ENCODE data around the gene KCNK13.
"Not testable (repeated sequence)": the region's sequence is repeated elsewhere in the genome, so short reads cannot be mapped to it uniquely, and the experiment has no call there.

KCNK13 gene

GRCh38 chr14:90061685-90062126 lies at the start of gene KCNK13:
KCNK13 (plus strand) TSS chr14:90061994; CDS start chr14:90062206, 212 bp downstream.
- DNase-seq, result no peak

DNA sequence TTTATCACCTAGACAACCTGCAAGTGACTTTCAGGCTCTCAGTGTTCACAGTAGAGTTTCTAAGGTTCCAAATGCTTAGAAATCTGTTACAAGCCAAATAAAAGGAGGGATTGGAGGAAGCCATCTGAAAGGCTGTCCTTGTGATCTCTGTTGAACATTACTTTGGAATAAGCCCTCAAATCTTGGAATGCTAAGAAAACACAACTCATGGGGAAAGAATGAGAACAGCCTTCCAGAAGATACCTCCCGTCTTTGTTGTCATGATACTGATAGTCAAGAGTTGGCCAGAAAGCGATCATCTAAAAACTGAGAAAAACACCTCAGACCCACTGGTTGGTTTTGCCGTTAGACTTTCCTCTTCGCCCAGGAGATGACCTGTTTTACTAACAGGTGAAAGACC lies 44.4 kb upstream of the KCNK13 start:
- no peak for DNase-seq

DNA sequence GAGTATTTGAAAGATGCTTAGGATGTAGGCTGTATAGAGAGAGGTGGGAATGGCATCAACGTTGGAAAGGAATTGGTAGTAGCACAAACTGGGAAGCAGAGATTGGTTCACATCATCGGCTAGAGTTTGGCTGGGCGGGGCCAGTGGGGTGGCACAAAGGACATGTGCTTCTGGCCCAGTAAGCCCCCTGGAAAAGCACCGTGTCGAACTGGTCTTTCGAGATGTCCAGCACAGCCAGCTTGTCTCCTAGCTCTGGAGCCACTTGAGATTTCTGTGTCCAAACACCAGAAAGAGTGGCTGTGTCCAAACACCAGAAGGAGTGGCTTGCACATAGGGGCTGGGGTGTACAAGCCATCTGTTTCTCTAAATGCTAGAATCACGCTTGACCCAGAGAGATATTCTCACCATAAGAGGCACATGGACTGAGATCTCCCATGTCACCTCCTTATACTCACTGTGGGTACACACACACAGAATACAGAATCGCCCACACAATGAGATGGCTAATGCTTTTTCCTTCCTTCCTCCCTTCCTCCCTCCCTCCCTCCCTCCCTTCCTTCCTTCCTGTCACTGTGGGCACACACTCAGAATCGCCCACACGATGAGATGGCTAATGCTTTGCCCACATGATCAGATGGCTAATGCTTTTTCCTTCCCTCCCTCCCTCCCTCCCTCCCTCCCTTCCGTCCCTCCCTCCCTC lies 41.8 kb upstream of the KCNK13 start:
- DNase-seq, result no peak

GRCh38 chr14:90023176-90023896 lies 38.5 kb upstream of the KCNK13 start:
- no peak for DNase-seq

DNA sequence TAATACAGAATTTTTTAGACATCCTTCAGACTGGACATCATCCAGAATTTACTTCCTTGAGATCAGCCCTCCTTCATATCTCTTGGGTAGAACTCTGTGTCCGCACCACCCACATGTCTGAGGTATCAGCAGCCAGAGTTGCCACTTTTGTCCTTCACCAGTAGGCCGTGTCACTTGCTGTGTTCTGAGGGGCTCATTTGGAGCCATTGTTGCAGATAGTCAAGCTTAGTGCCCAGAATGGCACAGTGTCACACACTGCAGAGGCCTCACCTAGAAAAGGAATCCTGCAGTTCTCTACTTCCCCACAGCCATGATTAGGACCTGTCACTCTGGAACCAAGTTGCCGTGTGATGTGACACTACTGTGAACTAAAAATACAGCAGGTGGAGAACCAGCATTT lies 36.9 kb upstream of the KCNK13 start:
- no peak for DNase-seq

DNA sequence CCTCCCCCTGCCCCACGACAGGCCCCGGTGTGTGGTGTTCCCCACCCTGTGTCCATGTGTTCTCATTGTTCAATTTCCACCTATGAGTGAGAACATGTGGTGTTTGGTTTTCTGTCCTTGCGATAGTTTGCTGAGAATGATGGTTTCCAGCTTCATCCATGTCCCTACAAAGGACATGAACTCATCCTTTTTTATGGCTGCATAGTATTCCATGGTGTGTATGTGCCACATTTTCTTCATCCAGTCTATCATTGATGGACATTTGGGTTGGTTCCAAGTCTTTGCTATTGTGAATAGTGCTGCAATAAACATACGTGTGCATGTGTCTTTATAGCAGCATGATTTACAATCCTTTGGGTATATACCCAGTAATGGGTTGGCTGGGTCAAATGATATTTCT lies 35.2 kb upstream of the KCNK13 start:
- DNase-seq, result not testable (repeated sequence)

DNA sequence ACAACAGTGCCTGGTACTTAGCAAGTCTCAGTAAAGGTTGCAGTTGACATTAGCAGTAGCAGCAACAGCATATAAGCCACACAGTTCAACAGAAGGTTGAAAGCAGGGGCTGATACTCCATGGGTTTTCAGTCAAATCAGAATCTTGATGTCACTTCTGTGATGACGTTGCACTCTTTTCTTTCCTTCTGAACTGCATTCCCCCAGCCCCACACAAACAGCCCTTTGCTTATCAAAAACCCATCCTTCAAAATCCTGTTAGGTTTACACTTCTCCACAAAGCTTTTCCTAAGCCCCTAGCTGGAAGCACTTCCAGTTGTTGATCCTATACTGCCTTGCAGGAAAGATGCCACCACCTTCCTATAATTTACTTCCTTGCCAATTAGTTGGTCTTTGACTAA lies 34.0 kb upstream of the KCNK13 start:
- DNase-seq, result no peak

- no peak for DNase-seq
Measured at GRCh38 chr14:90034156-90034555, 27.6 kb upstream of the KCNK13 start.

DNA sequence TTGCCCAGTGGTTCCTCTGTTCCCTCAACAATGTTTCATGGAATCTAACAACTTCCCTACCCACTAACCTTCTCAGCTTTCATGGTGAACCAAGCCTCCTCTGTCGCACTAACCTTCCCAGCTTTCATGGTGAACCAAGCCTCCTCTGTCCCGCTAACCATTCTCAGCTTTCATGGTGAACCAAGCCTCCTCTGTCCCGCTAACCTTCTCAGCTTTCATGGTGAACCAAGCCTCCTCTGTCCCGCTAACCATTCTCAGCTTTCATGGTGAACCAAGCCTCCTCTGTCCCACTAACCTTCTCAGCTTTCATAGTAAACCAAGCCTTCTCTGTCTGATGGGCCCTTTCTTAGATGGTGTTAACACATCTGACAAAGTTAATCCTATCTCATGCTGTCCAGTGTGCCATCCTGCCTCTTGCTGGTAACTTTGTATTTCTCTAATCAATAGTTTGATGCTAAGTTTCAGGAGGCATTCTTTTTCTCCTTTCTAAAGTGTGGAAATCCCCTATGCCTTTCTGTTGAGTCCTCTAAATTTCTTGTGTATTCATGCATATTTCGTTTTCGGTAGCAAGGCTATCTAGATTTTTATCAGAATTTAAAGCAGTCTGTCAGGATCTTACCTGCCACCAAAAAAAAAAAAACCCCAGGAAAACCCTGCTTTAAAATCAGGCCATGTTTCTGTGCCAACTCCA lies 26.8 kb upstream of the KCNK13 start:
- DNase-seq, result no peak

DNA sequence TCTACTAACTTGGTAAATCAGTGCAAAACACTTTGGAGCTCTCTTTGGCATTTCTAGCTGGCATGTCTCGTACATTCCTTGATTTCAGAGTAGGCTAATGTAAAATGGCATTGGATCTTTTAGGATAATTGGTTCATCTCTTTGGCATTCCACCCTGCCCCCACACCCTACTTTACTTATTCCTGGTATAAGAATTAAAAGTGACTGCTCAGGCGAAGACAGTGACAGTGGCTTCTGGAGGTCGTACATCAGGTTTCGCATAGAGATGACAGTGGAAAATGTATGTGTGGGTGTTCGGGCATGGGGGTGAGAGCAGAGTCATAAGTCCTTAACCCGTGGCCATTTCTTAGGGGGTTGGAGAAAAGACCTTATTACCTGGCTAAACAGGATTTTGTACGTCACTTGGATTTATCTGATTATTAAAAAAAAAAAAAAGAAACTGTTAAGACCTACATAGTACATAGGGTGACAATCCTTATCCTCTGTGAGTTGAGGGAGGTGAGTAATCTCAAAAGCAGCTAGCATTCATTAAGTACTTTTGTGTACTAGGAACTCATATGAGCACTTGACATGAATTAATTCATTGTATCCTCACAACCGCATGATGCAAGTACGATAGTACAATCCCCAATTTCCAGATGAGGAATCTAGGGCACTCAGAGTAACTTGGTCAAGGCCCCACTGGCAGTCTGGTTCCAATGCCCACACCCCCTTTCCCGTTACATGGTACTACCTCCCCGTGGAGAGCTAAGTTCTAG lies 22.4 kb upstream of the KCNK13 start:
- DNase-seq, result no peak

DNA sequence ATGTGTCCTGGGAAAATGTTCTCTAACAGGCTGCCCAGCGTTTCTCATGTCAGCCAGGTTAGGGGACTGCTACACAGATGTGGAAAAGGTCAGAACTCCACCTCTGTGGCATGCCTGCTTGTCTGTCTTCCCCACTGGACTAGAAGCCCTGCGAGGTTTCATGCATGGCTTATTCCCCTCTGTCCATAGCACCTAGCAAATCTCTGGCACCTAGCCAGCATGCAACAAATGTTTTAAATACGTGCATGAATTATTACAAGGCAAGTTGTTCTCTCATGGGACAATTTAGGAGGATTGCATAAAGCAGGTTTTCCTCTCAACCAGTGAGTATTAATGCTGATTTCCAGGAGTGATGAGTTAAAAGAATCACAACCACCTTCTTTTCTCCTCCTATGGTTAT lies 21.4 kb upstream of the KCNK13 start:
- no peak for DNase-seq

DNA sequence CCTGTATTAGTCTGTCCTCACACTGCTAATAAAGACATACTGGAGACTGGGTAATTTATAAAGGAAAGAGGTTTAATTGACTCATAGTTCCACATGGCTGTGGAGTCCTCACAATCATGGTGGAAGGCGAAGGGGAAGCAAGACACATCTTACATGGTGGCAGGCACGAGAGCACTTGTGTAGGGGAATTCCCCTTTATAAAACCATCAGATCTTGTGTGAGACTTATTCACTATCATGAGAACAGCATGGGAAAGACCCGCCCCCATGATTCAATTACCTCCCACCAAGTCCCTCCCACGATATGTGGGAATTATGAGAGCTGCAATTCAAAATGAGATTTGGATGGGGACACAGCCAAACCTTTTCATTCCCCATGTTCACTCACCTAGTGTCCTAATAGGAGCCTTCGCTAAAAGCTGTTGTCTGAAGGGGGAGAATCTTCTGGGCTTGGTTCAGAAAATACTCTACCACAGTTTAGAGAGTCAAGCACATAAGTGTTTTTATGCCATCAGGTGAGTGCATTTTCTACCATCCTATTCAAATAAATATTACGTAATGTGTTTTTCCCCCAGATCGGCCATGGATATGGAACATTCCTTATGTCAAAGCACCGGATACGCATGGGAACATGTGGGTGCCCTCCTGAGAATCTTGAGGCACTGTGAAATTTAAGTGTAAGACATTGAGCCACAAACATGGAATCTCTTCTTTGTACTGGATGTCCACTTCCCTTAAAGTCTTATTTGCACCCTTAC lies 19.1 kb upstream of the KCNK13 start:
- DNase-seq, result no peak

DNA sequence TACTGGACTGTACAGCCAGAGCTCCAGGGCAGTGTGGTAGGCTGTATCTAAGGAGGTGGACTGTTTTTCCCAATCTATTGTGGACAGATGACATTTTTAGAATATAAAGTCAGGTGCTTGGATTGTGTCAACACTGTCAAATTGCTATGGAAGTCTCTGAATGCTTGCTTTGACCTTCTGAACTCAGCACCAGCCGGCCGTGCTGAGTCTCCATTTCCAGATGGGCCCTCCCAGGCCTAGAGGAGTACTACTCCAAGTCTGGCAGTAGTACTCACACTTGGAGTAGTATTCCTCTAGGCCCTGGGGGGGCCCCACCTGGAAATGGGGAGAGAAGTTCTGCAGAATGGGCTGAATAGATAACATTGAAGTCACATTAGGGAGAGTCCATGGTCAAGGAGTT lies 16.2 kb upstream of the KCNK13 start:
- no peak for DNase-seq

DNA sequence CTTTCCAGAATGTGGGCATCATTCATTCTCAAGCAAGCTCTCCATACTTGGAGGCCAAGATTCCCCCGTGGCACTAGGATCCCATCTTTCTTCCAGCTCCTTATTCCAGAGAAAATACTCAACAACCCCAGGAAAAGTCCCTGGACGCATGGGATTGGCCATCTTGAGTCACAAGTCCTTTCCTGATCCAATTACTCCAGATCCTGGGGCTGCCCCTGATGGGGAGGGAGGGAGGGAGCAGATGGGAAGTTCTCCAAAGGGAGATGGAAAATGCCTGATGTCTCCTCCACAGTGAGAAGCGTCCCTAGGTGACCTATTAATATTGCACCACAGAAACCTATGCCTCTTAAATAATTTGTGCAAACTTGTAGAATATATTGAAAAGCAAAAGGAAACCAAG lies 12.4 kb upstream of the KCNK13 start:
- DNase-seq, result no peak

GRCh38 chr14:90050271-90050670 lies 11.5 kb upstream of the KCNK13 start:
- DNase-seq, result no peak

DNA sequence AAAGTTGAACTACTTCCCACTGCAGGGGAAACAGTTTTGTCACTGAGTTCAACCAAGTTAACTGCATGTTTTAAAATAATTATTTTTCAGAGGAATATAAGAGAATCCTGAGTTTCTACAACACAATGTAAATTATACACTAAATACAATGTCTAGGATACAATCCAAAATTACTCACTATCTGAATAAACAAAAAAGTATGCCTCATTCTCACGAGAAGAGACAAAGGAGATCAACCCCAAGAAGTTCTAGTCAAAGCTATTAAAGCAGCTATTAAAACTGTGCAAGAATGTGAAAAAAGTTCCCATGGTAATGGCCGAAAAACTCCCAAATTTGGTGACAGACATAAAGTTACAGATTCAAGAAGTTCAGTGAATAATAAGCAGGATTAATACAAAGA lies 8.8 kb upstream of the KCNK13 start:
- no peak for DNase-seq

DNA sequence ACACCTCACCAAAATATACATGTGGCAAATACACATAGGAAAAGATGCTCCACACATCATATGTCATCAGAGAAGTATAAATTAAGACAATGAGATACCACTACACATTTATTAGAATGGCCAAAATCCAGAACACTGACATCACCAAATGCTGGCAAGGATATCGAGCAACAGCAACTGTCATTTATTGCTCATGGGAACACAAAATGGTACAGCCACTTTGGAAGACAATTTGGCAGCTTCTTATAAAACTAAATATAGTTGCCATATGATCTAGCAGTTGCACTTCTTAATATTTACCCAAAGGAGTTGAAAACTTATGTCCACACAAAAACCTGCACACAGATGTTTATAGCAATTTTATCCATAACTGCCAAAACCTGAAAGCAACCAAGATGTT lies 7.0 kb upstream of the KCNK13 start:
- no peak for DNase-seq

- DNase-seq, result no peak
Measured at GRCh38 chr14:90056826-90057225, 5.0 kb upstream of the KCNK13 start.

GRCh38 chr14:90058876-90059458 lies 2.8 kb upstream of the KCNK13 start:
- DNase-seq, result no peak

- no peak for DNase-seq
Measured at GRCh38 chr14:90060312-90060964, 1.4 kb upstream of the KCNK13 start.

DNA sequence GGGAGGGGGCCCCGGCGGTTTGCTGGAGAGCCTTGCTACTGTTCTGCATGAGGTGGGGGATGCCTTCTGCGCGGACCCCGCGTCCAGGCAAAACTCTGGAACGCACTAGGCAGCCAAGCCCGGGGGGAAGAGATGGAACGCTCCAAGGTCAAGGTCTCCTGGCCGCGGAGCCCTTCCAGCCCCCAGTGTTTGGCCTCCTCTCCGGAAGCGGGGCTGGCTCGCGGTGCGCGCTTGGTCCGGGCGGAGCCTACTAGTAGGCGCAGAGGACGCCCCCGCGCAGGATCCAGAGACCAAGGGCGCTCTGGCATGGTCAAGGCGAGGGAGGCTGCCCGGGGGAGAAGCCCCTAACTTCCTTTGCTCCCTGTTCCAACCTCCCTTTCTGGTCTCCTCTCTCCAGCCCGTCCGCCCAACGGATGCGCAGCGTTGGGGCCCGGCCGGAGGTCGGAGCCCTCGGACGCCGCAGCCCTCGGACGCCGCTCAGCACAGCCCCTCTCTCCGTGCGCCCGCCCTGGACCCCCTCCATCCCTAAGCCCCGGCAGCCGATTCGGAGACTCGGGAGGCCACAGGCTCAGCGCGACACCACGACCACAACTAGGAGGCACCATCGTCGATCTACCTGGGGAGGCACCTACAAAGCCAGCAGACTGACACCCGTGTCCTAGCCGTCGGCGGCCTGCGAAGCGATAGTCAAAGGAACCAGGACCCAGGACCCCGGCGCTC lies 669 bp upstream of the KCNK13 start:
- no peak for DNase-seq

All from GDM1 (cell line).